WTC11 (cell line): ENCODE results near the gene NDUFA13. TPM values are rescaled to one million over a fixed set of nuclear protein-coding genes. Genes with fewer than 3 reads are reported as not detected.

ENCODE experiments used
- ATAC-seq: fragments of 200-7000 bp; cut with Tn5 transposase; 2 replicates; pipeline ENCODE4 v1.10.0; 2021; ENCODE audit warnings: mild to moderate bottlenecking, moderate library complexity
- CTCF ChIA-PET: fragments of 300-600 bp; sonication (Branson Sonifier 250); formaldehyde crosslinking; loops from one replicate; lab custom pipeline; 2021; ENCODE audit warnings: antibody characterized with exemption; lab: Charles Lee
- POLR2A ChIA-PET: fragments of 350-600 bp; sonication (Branson Sonifier 250); formaldehyde crosslinking; loops from one replicate; lab custom pipeline; 2021; ENCODE audit warnings: antibody characterized with exemption; lab: Charles Lee
- DNase-seq: peaks from one replicate; pipeline ENCODE4 v3.0.0; 2021; ENCODE audit warnings: low spot score
- H3K27ac Mint-ChIP-seq: 2 replicates; pipeline ENCODE4 v1.8.0; 2021; ENCODE audit warnings: mixed read lengths
- H3K27me3 Mint-ChIP-seq: 2 replicates; pipeline ENCODE4 v1.8.0; 2021; ENCODE audit warnings: low read depth, mild to moderate bottlenecking, moderate library complexity, mixed read lengths
- H3K36me3 Mint-ChIP-seq: 2 replicates; pipeline ENCODE4 v1.8.0; 2021; ENCODE audit warnings: mixed read lengths
- H3K4me1 Mint-ChIP-seq: 2 replicates; pipeline ENCODE4 v1.8.0; 2022; ENCODE audit warnings: mixed read lengths
- H3K4me3 Mint-ChIP-seq: 2 replicates; pipeline ENCODE4 v1.8.0; 2021; ENCODE audit warnings: mild to moderate bottlenecking, moderate library complexity, mixed read lengths
- H3K9me3 Mint-ChIP-seq: 2 replicates; pipeline ENCODE4 v1.8.0; 2021; ENCODE audit warnings: mixed read lengths
- CTCF ChIP-seq: fragments of 200-600 bp; IDR thresholded peaks from 2 replicates; pipeline ENCODE4 v1.8.0; 2022; ENCODE audit warnings: antibody characterized with exemption
- ETV6 ChIP-seq: sonication (generic); formaldehyde crosslinking; IDR thresholded peaks from 2 replicates; pipeline ENCODE4 v1.8.1; 2022; ENCODE audit warnings: mild to moderate bottlenecking, missing genetic modification reagents
- FOXP4 ChIP-seq: sonication (generic); formaldehyde crosslinking; IDR thresholded peaks from 2 replicates; pipeline ENCODE4 v1.8.0; 2022; ENCODE audit warnings: mild to moderate bottlenecking, missing genetic modification reagents
- HMGA2 ChIP-seq: fragments of 250-450 bp; sonication (Bioruptor Pico); IDR thresholded peaks from 2 replicates; pipeline ENCODE4 v1.4.0; 2021; ENCODE audit warnings: mild to moderate bottlenecking, moderate library complexity
- IRF1 ChIP-seq: sonication (generic); formaldehyde crosslinking; IDR thresholded peaks from 2 replicates; pipeline ENCODE4 v1.8.0; 2023; ENCODE audit warnings: missing genetic modification reagents
- MAX ChIP-seq: sonication (generic); formaldehyde crosslinking; IDR thresholded peaks from 2 replicates; pipeline ENCODE4 v1.8.0; 2022; ENCODE audit warnings: mild to moderate bottlenecking, missing genetic modification reagents
- NR1H2 ChIP-seq: sonication (generic); formaldehyde crosslinking; IDR thresholded peaks from 2 replicates; pipeline ENCODE4 v1.9.0; 2021; ENCODE audit warnings: mild to moderate bottlenecking, moderate library complexity, missing genetic modification reagents
- PRRX2 ChIP-seq: fragments of 250-450 bp; sonication (Bioruptor Pico); IDR thresholded peaks from 2 replicates; pipeline ENCODE4 v1.8.0; 2021; ENCODE audit warnings: mild to moderate bottlenecking
- RORB ChIP-seq: fragments of 250-450 bp; sonication (Bioruptor Pico); IDR thresholded peaks from 2 replicates; pipeline ENCODE4 v1.9.0; 2021; ENCODE audit warnings: mild to moderate bottlenecking
- SP1 ChIP-seq: sonication (generic); formaldehyde crosslinking; conservative IDR thresholded peaks from 2 replicates; pipeline ENCODE4 v1.8.1; 2022; ENCODE audit warnings: missing genetic modification reagents
- STAT6 ChIP-seq: sonication (generic); formaldehyde crosslinking; conservative IDR thresholded peaks from 2 replicates; pipeline ENCODE4 v1.8.1; 2023; ENCODE audit warnings: mild to moderate bottlenecking, low read depth, missing genetic modification reagents, moderate library complexity
- USF1 ChIP-seq: sonication (generic); formaldehyde crosslinking; IDR thresholded peaks from 2 replicates; pipeline ENCODE4 v1.8.0; 2022; ENCODE audit warnings: mild to moderate bottlenecking, missing genetic modification reagents
- ZNF317 ChIP-seq: sonication (generic); formaldehyde crosslinking; IDR thresholded peaks from 2 replicates; pipeline ENCODE4 v1.8.1; 2023; ENCODE audit warnings: low read depth, mild to moderate bottlenecking, moderate library complexity, missing genetic modification reagents, borderline replicate concordance
- total RNA-seq: library from RNA; stranded (reverse); gene quantifications from 3 replicates; pipeline ENCODE4 v1.2.3, GENCODE V29; 2021

The NDUFA13 gene
- total RNA-seq, 1 experiment from 2014 or later, result 519 TPM

GRCh38 chr19:19531951-19532805 is 16.2 kb downstream of the NDUFA13 start:
- Mint-ChIP-seq H3K4me1 (peaks cover 21% of the 10 kb centered on the region), H3K9me3 (no peaks in the 10 kb centered on the region), H3K36me3 (peaks cover 3% of the 10 kb centered on the region; the same call in 1 of the 2 replicates), H3K27ac (no peak overlapping the region), H3K27me3 (peaks cover 8% of the 10 kb centered on the region), H3K4me3 (no peak overlapping the region)
- TF ChIP-seq NR1H2 (CRISPR knock-in tag), result no peak
- TF ChIP-seq CTCF, result peak; percentile 92
- peak; percentile 46; the same call in 1 of the 2 replicates for TF ChIP-seq ZNF317 (CRISPR knock-in tag)
- 0 out of 2 replicates have a peak, but pooled peaks have one; percentile 42 for TF ChIP-seq FOXP4 (CRISPR knock-in tag)
- no peak for TF ChIP-seq RORB (CRISPR knock-in tag)
- TF ChIP-seq MAX (CRISPR knock-in tag), result 0 out of 2 replicates have a peak, but pooled peaks have one; percentile 47
- TF ChIP-seq IRF1 (CRISPR knock-in tag), result no peak
- no peak for TF ChIP-seq HMGA2
- 0 out of 2 replicates have a peak, but pooled peaks have one; percentile 47 for TF ChIP-seq PRRX2 (CRISPR knock-in tag)
- TF ChIP-seq USF1 (CRISPR knock-in tag), result peak; percentile 15; the same call in 1 of the 2 replicates
- peak; percentile 55; the same call in 1 of the 2 replicates for TF ChIP-seq SP1 (CRISPR knock-in tag)
- TF ChIP-seq STAT6 (CRISPR knock-in tag), result no peak
- peak; percentile 69 for TF ChIP-seq ETV6
- peak; percentile 92 for DNase-seq
- CTCF ChIA-PET, result interaction anchor here (0.6 to 14.4 kb wide), 45 partner anchors 9 to 635 kb away, joined by 3 to 408 read pairs (median 5); partner anchors contain the start of genes ATP13A1, GATAD2A, GMIP and LPAR2
- POLR2A ChIA-PET, result interaction anchor here (0.6 to 1.5 kb wide), 6 partner anchors 9 to 594 kb away, joined by 3 to 10 read pairs (median 5); partner anchors contain the start of gene NDUFA13
- peak; percentile 57 for ATAC-seq
